ENCODE measurements around the gene KCNT1. TPM values are rescaled to one million over a fixed set of nuclear protein-coding genes. Genes with fewer than 3 reads are reported as not detected.
"Not testable (repeated sequence)": the region's sequence is repeated elsewhere in the genome, so short reads cannot be mapped to it uniquely, and the experiment has no call there.

KCNT1 gene
- total and polyA plus RNA-seq, 3 donors from 2014 or later: 1.8 to 7.3 (median 5.3) TPM

DNA sequence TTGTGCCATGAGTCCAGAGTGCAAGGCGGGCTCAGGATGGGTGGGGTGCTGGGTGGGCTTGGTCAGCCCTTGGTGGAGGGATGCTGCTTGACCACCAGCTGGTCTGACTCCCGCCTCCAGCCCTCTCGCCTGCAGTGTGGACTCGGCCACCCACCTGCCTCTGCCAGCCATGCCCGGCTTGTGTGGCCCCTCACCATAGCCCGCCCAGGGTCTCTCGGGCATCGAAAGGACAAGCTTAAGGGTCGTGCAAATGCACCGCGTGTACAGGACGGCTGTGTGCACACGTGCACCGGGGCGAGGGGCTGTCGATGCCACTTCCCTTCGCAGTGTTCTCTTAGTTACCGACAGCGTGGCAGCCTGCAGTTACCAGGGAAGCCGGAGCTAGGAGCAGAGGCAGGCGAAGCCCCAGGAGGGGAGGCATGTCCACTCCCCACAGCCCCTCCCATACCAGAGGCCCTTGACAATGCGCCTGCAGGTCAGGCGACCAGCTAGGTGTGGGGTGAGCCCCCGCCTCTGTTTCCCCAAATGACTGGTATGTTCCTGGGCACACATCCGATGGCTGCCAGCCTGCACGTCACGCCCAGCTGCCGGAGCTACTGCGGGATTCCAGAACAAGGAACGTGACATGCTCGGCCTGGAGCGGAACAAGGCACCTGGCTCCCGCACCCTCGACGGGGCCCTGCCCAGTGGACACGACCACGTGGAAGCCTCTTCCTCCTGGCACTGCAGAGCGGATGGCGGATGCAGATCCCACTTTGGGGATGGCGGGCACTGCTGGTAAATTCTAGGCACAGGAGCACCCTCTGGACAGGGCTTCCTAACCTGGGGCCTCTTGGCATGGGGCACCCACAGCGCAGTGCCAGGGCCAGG is 31.0 kb upstream of the KCNT1 start:
- intact Hi-C loops (cut with DNase I; ENCODE audit: low total_unique reads): no loop called here
- Histone ChIP-seq H3K4me3 (no peak overlapping the region), H3K27ac (no peak overlapping the region), H3K36me3 (ENCODE audit: low read depth, missing control alignments) (no peaks in the 10 kb centered on the region), H3K27me3 (no peaks in the 10 kb centered on the region), H3K9me3 (no peaks in the 10 kb centered on the region), H3K4me1 (no peaks in the 10 kb centered on the region)
- DNase-seq: no peak
- 80 to 88% methylated on average over 3 to 41 of the region's 41 CpGs for WGBS, 2 donors
- TF ChIP-seq POLR2A (IDR thresholded peaks at IDR 0.05): no peak
- TF ChIP-seq, protein P1, sequence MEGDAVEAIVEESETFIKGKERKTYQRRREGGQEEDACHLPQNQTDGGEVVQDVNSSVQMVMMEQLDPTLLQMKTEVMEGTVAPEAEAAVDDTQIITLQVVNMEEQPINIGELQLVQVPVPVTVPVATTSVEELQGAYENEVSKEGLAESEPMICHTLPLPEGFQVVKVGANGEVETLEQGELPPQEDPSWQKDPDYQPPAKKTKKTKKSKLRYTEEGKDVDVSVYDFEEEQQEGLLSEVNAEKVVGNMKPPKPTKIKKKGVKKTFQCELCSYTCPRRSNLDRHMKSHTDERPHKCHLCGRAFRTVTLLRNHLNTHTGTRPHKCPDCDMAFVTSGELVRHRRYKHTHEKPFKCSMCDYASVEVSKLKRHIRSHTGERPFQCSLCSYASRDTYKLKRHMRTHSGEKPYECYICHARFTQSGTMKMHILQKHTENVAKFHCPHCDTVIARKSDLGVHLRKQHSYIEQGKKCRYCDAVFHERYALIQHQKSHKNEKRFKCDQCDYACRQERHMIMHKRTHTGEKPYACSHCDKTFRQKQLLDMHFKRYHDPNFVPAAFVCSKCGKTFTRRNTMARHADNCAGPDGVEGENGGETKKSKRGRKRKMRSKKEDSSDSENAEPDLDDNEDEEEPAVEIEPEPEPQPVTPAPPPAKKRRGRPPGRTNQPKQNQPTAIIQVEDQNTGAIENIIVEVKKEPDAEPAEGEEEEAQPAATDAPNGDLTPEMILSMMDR (IDR thresholded peaks at IDR 0.05): no peak

DNA sequence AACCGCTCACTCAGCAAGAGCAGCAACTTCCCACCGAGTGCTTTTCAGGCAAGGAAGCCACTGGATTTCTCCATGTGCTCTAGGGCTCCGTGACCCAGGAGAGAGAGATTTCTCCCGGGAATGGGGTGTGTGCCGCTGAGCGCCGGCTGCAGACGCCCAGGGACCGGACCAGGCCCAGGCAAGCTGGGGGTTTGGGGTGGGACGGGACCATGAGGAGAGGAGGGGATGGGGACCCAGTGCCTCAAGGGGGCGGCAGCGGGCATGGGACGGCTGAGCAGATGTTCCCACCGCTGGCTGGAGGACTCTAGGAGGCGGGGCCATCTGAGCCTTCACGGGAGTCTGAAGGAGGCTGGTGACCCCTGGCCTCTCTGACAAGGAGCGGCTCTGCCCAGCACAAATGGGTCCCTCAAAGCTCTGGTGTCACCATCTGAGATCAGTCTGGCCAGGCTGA is 30.4 kb upstream of the KCNT1 start:
- intact Hi-C loops (cut with DNase I; ENCODE audit: low total_unique reads): no loop called here
- Histone ChIP-seq H3K36me3 (ENCODE audit: low read depth, missing control alignments) (no peaks in the 10 kb centered on the region), H3K9me3 (no peaks in the 10 kb centered on the region), H3K27ac (no peak overlapping the region), H3K4me1 (no peaks in the 10 kb centered on the region), H3K4me3 (no peak overlapping the region), H3K27me3 (no peaks in the 10 kb centered on the region)
- TF ChIP-seq POLR2A (IDR thresholded peaks at IDR 0.05): no peak
- TF ChIP-seq, protein P1 (IDR thresholded peaks at IDR 0.05): no peak
- 51 to 59% methylated on average over 15 to 17 of the region's 17 CpGs for WGBS, 2 donors
- DNase-seq: no peak

DNA sequence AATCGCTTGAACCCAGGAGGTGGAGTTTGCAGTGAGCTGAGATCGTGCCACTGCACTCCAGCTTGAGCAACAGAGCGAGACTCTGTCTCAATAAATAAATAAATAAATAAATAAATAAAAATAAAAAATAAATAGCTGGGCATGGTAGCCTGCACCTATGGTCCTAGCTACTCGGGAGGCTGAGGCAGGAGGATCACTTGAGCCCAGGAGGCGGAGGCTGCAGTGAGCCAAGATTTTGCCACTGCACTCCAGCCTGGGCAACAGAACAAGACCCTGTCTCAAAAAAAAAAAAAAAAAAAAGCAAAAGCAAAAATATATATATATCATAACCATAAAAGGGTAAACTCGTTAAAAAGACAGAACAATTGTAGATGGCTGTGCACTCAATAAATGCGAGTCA is 29.2 kb upstream of the KCNT1 start:
- H3K27me3 ChIP-seq; H3K36me3 ChIP-seq (ENCODE audit: low read depth, missing control alignments); intact Hi-C loops (cut with DNase I; ENCODE audit: low total_unique reads); H3K4me3 ChIP-seq; H3K4me1 ChIP-seq; DNase-seq; H3K27ac ChIP-seq; H3K9me3 ChIP-seq: not testable (repeated sequence)
- 84 to 87% methylated on average over 7 of the region's 7 CpGs for WGBS, 2 donors

DNA sequence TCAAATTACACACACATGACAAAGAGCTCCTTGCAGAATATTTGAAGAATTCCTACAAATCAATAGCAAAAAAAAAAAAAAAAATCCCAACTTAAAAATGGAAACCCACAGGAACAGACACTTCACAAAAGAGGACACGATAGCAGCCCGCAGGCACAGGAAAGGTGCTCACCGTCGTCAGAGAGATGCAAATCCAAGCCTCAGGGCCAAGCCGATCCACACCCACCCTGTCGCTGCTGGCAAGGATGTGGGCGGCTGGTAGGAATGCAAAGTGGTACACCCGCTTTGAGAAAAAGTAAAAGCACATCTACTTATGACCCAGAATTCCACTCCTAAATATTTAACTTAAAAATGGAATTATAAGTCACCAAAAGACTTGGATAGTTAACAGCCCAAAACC is 28.0 kb upstream of the KCNT1 start:
- Histone ChIP-seq H3K9me3 (no peaks in the 10 kb centered on the region), H3K4me3 (no peak overlapping the region), H3K27me3 (no peaks in the 10 kb centered on the region), H3K27ac (no peak overlapping the region), H3K4me1 (no peaks in the 10 kb centered on the region), H3K36me3 (ENCODE audit: low read depth, missing control alignments) (no peaks in the 10 kb centered on the region)
- DNase-seq: no peak
- TF ChIP-seq, protein P1 (IDR thresholded peaks at IDR 0.05): no peak
- TF ChIP-seq POLR2A (IDR thresholded peaks at IDR 0.05): no peak
- WGBS, 2 donors: 84 to 91% methylated on average over 8 of the region's 8 CpGs
- intact Hi-C loops (cut with DNase I; ENCODE audit: low total_unique reads): no loop called here

DNA sequence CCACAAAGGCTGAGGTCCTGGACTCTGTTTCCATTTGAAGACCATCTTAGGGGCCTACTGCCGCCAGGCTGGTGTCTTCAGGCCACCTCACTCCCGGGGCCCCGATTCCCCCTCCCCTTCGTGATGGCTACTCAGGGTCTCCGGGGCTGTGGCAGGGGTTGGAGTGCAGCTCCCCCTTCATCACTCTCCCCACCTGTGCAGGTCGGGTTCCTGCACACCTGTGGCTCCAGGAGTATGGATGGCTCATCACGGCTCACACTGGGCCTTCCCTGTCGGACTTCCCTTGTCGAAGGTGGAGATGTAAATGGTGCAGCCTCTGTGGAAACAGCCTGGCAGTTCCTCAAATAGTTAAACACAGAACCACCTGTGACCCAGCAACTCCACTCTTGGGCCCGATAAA is 27.0 kb upstream of the KCNT1 start:
- H3K27ac ChIP-seq: no peak overlapping the region
- no peak for DNase-seq
- no peak overlapping the region for H3K4me3 ChIP-seq
- no peaks in the 10 kb centered on the region for H3K36me3 ChIP-seq (ENCODE audit: low read depth, missing control alignments)
- no peaks in the 10 kb centered on the region for H3K4me1 ChIP-seq
- 71 to 81% methylated on average over 9 to 10 of the region's 10 CpGs for WGBS, 2 donors
- intact Hi-C loops (cut with DNase I; ENCODE audit: low total_unique reads): no loop called here
- TF ChIP-seq POLR2A (IDR thresholded peaks at IDR 0.05): no peak
- TF ChIP-seq, protein P1 (IDR thresholded peaks at IDR 0.05): no peak
- no peaks in the 10 kb centered on the region for H3K9me3 ChIP-seq
- no peaks in the 10 kb centered on the region for H3K27me3 ChIP-seq
